HEK293 (cell line): ENCODE measurements around the gene COL18A1.
A peak's percentile ranks its signal among the peaks of the same experiment; 100 is the strongest.

Experiments used
- BCL11A ChIP-seq: fragments of 450-650 bp; formaldehyde crosslinking; IDR thresholded peaks from 2 replicates; pipeline ENCODE4 v1.5.1; 2016; ENCODE audit warnings: low read depth, missing biosample characterization, missing genetic modification characterization
- CTCF ChIP-seq: fragments of 450-650 bp; formaldehyde crosslinking; IDR thresholded peaks from 2 replicates; pipeline ENCODE4 v1.5.1; 2016; ENCODE audit warnings: missing biosample characterization, missing genetic modification characterization
- EGR2 ChIP-seq: fragments of 450-650 bp; formaldehyde crosslinking; IDR thresholded peaks from 2 replicates; pipeline ENCODE4 v1.5.1; 2016; ENCODE audit warnings: low read depth, missing biosample characterization, missing genetic modification characterization
- KLF10 ChIP-seq: fragments of 450-650 bp; IDR thresholded peaks from 2 replicates; pipeline ENCODE4 v1.5.1; 2018; ENCODE audit warnings: missing biosample characterization, mild to moderate bottlenecking, missing genetic modification characterization
- PRDM2 ChIP-seq: fragments of 450-650 bp; formaldehyde crosslinking; IDR thresholded peaks from 2 replicates; pipeline ENCODE4 v1.5.1; 2016; ENCODE audit warnings: missing biosample characterization, missing genetic modification characterization, borderline replicate concordance
- SCRT1 ChIP-seq: fragments of 450-650 bp; formaldehyde crosslinking; IDR thresholded peaks from 2 replicates; pipeline ENCODE4 v1.5.1; 2016; ENCODE audit warnings: missing biosample characterization, missing genetic modification characterization, borderline replicate concordance
- SP3 ChIP-seq: fragments of 450-650 bp; formaldehyde crosslinking; IDR thresholded peaks from 2 replicates; pipeline ENCODE4 v1.5.1; 2016; ENCODE audit warnings: missing biosample characterization, missing genetic modification characterization
- TSHZ1 ChIP-seq: fragments of 450-650 bp; formaldehyde crosslinking; IDR thresholded peaks from 2 replicates; pipeline ENCODE4 v1.5.1; 2016; ENCODE audit warnings: missing biosample characterization, missing genetic modification characterization, borderline replicate concordance
- ZBTB26 ChIP-seq: fragments of 450-650 bp; formaldehyde crosslinking; optimal IDR thresholded peaks from 2 replicates; pipeline ENCODE3; 2016; ENCODE audit warnings: missing biosample characterization, mild to moderate bottlenecking, missing genetic modification characterization
- ZNF157 ChIP-seq: fragments of 450-650 bp; formaldehyde crosslinking; IDR thresholded peaks from 2 replicates; pipeline ENCODE4 v1.5.1; 2016; ENCODE audit warnings: missing biosample characterization, missing genetic modification characterization
- ZNF19 ChIP-seq: fragments of 450-650 bp; formaldehyde crosslinking; IDR thresholded peaks from 2 replicates; pipeline ENCODE4; 2016; ENCODE audit warnings: missing biosample characterization, missing genetic modification characterization, low read depth
- ZNF266 ChIP-seq: fragments of 450-650 bp; formaldehyde crosslinking; IDR thresholded peaks from 2 replicates; pipeline ENCODE4 v1.5.1; 2016; ENCODE audit warnings: missing biosample characterization, missing genetic modification characterization, low read depth
- ZNF280C ChIP-seq: fragments of 450-650 bp; formaldehyde crosslinking; IDR thresholded peaks from 2 replicates; pipeline ENCODE4 v1.5.1; 2016; ENCODE audit warnings: missing biosample characterization, missing genetic modification characterization
- ZNF341 ChIP-seq: fragments of 450-650 bp; formaldehyde crosslinking; IDR thresholded peaks from 2 replicates; pipeline ENCODE4; 2016; ENCODE audit warnings: low read depth, missing biosample characterization, missing genetic modification characterization
- ZNF704 ChIP-seq: fragments of 450-650 bp; formaldehyde crosslinking; IDR thresholded peaks from 2 replicates; pipeline ENCODE4 v1.5.1; 2016; ENCODE audit warnings: missing biosample characterization, missing genetic modification characterization
- ZNF747 ChIP-seq: fragments of 450-650 bp; formaldehyde crosslinking; IDR thresholded peaks from 2 replicates; pipeline ENCODE4 v1.5.1; 2016; ENCODE audit warnings: missing biosample characterization, missing genetic modification characterization
- ZNF843 ChIP-seq: fragments of 450-650 bp; formaldehyde crosslinking; IDR thresholded peaks from 2 replicates; pipeline ENCODE4 v1.5.1; 2016; ENCODE audit warnings: missing biosample characterization, missing genetic modification characterization
- ZSCAN16 ChIP-seq: fragments of 450-650 bp; formaldehyde crosslinking; IDR thresholded peaks from 2 replicates; pipeline ENCODE4 v1.5.1; 2016; ENCODE audit warnings: missing biosample characterization, missing genetic modification characterization
- TF ChIP-seq, protein P1 (sequence below): fragments of 450-650 bp; formaldehyde crosslinking; IDR thresholded peaks from 2 replicates; pipeline ENCODE4 v1.5.1; 2016; ENCODE audit warnings: missing biosample characterization, missing genetic modification characterization
- TF ChIP-seq, protein P2 (sequence below): fragments of 450-650 bp; formaldehyde crosslinking; IDR thresholded peaks from 2 replicates; pipeline ENCODE4; 2016; ENCODE audit warnings: missing biosample characterization, missing genetic modification characterization

The COL18A1 gene

DNA sequence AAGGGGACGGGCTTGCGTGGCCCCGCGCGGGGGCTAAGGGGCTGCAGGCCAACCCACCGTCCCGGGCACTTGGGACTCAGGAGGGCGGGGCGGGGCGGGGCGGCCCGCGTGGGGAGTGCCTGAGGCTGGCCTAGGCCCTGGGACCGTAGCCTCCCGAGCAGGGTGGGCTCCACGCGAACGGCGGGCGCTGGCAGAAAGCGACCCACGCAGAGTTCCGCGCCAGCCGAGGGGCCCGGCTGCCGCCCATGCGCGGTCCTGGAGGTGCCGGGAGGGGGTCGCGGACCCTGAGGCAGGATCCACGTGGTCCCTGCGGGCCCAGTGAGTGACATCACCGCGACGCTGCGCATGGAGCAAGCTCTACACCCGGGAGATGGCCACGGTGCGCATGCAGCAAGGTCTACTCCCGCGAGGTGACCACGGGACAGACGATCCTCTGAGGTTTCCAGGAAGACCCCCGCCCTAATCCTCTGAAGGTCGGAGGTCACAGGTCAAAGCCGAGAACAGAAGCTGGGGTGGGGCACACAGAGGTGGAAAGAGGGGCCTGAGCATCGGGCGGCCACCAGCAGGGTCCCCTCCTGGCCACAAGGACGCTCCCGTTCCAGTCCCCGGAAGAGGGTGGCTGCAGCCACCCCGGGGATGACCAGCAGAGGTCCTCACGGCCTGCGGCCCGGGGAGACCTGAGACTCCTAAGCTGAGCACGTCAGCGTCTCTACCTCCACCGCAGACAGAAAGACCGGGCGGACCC is 150.8 kb downstream of the COL18A1 start (continued):
- no peak for TF ChIP-seq ZNF704 (tag by site-specific recombination)
- TF ChIP-seq ZNF341 (tag by site-specific recombination) = no peak
- TF ChIP-seq, protein P1, sequence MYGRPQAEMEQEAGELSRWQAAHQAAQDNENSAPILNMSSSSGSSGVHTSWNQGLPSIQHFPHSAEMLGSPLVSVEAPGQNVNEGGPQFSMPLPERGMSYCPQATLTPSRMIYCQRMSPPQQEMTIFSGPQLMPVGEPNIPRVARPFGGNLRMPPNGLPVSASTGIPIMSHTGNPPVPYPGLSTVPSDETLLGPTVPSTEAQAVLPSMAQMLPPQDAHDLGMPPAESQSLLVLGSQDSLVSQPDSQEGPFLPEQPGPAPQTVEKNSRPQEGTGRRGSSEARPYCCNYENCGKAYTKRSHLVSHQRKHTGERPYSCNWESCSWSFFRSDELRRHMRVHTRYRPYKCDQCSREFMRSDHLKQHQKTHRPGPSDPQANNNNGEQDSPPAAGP (tag by site-specific recombination) = peak; percentile 82
- 0 out of 2 replicates have a peak, but pooled peaks have one; percentile 20 for TF ChIP-seq KLF10 (tag by site-specific recombination)
- TF ChIP-seq ZNF266 = no peak
- TF ChIP-seq SCRT1 = no peak
- peak; percentile 91 for TF ChIP-seq SP3
- TF ChIP-seq, protein P2, sequence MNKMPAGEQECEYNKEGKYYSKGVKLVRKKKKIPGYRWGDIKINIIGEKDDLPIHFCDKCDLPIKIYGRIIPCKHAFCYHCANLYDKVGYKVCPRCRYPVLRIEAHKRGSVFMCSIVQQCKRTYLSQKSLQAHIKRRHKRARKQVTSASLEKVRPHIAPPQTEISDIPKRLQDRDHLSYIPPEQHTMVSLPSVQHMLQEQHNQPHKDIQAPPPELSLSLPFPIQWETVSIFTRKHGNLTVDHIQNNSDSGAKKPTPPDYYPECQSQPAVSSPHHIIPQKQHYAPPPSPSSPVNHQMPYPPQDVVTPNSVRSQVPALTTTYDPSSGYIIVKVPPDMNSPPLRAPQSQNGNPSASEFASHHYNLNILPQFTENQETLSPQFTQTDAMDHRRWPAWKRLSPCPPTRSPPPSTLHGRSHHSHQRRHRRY = no peak
- no peak for TF ChIP-seq ZNF280C (tag by site-specific recombination)
- TF ChIP-seq ZBTB26 = peak; percentile 92
- TF ChIP-seq ZNF19 = no peak
- peak; percentile 99 for TF ChIP-seq CTCF
- TF ChIP-seq ZNF843 (tag by site-specific recombination) = no peak; the same call in 1 of the 2 replicates
- no peak; the same call in 1 of the 2 replicates for TF ChIP-seq TSHZ1 (tag by site-specific recombination)
- no peak for TF ChIP-seq ZSCAN16 (tag by site-specific recombination)
- TF ChIP-seq ZNF157 = no peak; the same call in 1 of the 2 replicates
- TF ChIP-seq EGR2 (tag by site-specific recombination) = no peak; the same call in 1 of the 2 replicates
- TF ChIP-seq ZNF747 = no peak
- peak; percentile 86 for TF ChIP-seq BCL11A (tag by site-specific recombination)
- no peak for TF ChIP-seq PRDM2 (tag by site-specific recombination)
